HepG2 (cell line): ENCODE results near the gene PTRH2. TPM values are rescaled to one million over a fixed set of nuclear protein-coding genes. Genes with fewer than 3 reads are reported as not detected.

ENCODE experiments used
- CREB1 ChIP-seq, 2 experiments: fragments of 450-650 bp in 1 of 2; IDR thresholded peaks; 2 replicates each; pipeline ENCODE4 v1.6.1; 2016 to 2017; ENCODE audit warnings: control low read depth in 1 of 2, mild to moderate bottlenecking in 1 of 2, missing compliant biosample characterization in 1 of 2, missing genetic modification characterization in 1 of 2
- DPF2 ChIP-seq: sonication (generic); formaldehyde crosslinking; IDR thresholded peaks from 2 replicates; pipeline ENCODE4 v1.4.0; 2020; ENCODE audit warnings: mild to moderate bottlenecking, low read depth, missing genetic modification reagents, borderline replicate concordance
- FOXM1 ChIP-seq: sonication (generic); formaldehyde crosslinking; IDR thresholded peaks from 2 replicates; pipeline ENCODE4 v1.5.0; 2020; ENCODE audit warnings: missing genetic modification reagents
- HNRNPH1 ChIP-seq: fragments of 200-400 bp; formaldehyde crosslinking; optimal IDR thresholded peaks from 2 replicates; pipeline ENCODE3; 2017; ENCODE audit warnings: mild to moderate bottlenecking, low read depth, low read length
- MIER3 ChIP-seq: IDR thresholded peaks from 2 replicates; pipeline ENCODE4 v1.6.1; 2016; ENCODE audit warnings: missing compliant biosample characterization, borderline replicate concordance
- RAD21 ChIP-seq: fragments of 450-650 bp; formaldehyde crosslinking; IDR thresholded peaks from 2 replicates; pipeline ENCODE4 v1.5.0; 2020; ENCODE audit warnings: mild to moderate bottlenecking
- SNAPC4 ChIP-seq: sonication (generic); formaldehyde crosslinking; IDR thresholded peaks from 2 replicates; pipeline ENCODE4 v1.4.0; 2020; ENCODE audit warnings: mild to moderate bottlenecking, missing genetic modification reagents
- SP5 ChIP-seq: IDR thresholded peaks from 2 replicates; pipeline ENCODE4 v1.6.1; 2016; ENCODE audit warnings: low read depth, borderline replicate concordance
- ZBTB46 ChIP-seq: sonication (generic); formaldehyde crosslinking; IDR thresholded peaks from 2 replicates; pipeline ENCODE4 v1.4.0; 2020; ENCODE audit warnings: mild to moderate bottlenecking, missing genetic modification reagents, borderline replicate concordance
- ZNF557 ChIP-seq: sonication (generic); formaldehyde crosslinking; IDR thresholded peaks from 2 replicates; pipeline ENCODE4 v1.4.0; 2020; ENCODE audit warnings: missing genetic modification reagents
- ZNF773 ChIP-seq: sonication (generic); formaldehyde crosslinking; IDR thresholded peaks from 2 replicates; pipeline ENCODE4 v1.4.0; 2020; ENCODE audit warnings: missing genetic modification reagents, borderline replicate concordance
- polyA plus RNA-seq, 8 experiments: library from polyadenylated mRNA; depleted of rRNA in 3 of 8; stranded (reverse) in 7 of 8; unstranded in 1 of 8; fragments of >200 nt; fragmentation: Illumina TruSeq in 4 of 8; extraction: Trizol in 4 of 8; gene quantifications; 2 replicates each; pipeline versions ENCODE4 v1.2.1 to v1.2.3, GENCODE V29; 2011 to 2016; ENCODE audit warnings: low read depth in 4 of 8, missing spikeins in 1 of 8, mixed read lengths in 1 of 8; ENCODE audit not compliant: insufficient read depth in 1 of 8
- total RNA-seq, 5 experiments: library from RNA; depleted of rRNA; stranded (reverse); fragments of >200 nt; fragmentation: Illumina TruSeq; extraction: Trizol; gene quantifications; 2 replicates each; pipeline ENCODE4 v1.2.3, GENCODE V29; 2016; ENCODE audit warnings: low read depth in 1 of 5
- TF ChIP-seq, protein P1 (sequence below): sonication (generic); formaldehyde crosslinking; IDR thresholded peaks from 2 replicates; pipeline ENCODE4 v1.4.0; 2020; ENCODE audit warnings: mild to moderate bottlenecking, low read depth, missing genetic modification reagents

Gene PTRH2
- total and polyA plus RNA-seq, 2 of the 13 experiments (the other 11 are each of a cell fraction or from before 2014, with no cell fraction given), result 67.7 to 83.3 TPM

DNA sequence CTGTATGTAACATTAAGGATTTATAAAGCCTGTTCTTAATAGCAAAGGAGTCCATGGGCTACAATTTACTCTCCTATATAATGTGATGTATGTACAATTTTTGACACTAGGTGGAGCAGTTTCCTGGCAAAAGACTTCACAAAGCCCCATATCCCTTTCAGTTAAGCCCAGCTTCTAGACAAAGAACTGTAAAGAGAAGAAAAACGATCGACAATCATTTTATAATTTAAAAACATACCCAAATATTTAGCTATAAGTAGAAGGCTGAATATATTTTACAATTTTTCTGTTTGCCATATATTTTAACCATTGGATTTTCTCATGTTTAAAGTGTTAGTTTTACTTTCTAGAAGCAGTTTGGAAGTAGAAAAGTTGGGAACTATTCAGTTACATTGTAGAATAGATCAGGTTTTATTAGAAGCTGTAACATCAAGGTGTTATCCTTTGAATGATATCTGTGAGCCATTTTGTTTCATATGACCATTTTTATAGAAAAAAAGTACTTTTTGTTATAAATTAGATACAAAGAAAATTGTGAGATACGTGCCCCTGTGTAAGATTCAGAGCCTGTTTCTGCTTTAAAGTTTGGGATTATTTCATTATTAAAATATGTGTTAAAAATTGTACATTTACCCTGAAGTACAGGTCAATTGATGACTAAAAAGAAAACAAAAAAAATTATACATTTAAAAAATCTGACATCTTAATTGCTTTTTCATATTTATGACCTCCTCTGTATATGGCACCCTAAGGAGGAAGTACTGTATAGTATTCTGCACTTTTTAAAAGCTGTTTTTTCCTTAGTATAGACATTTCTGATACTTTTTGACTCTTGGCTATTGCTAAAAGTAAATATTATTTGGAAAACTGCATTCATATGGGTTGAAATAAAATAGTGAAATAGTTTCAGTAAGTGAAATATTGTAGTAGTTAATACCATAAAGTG, 46.6 kb upstream of the PTRH2 start (continued):
- TF ChIP-seq, protein P1, sequence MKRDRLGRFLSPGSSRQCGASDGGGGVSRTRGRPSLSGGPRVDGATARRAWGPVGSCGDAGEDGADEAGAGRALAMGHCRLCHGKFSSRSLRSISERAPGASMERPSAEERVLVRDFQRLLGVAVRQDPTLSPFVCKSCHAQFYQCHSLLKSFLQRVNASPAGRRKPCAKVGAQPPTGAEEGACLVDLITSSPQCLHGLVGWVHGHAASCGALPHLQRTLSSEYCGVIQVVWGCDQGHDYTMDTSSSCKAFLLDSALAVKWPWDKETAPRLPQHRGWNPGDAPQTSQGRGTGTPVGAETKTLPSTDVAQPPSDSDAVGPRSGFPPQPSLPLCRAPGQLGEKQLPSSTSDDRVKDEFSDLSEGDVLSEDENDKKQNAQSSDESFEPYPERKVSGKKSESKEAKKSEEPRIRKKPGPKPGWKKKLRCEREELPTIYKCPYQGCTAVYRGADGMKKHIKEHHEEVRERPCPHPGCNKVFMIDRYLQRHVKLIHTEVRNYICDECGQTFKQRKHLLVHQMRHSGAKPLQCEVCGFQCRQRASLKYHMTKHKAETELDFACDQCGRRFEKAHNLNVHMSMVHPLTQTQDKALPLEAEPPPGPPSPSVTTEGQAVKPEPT (CRISPR knock-in tag), result no peak
- TF ChIP-seq RAD21 (CRISPR knock-in tag) (peak; percentile 86), FOXM1 (CRISPR knock-in tag) (no peak), HNRNPH1 (no peak), ZNF557 (CRISPR knock-in tag) (no peak), SNAPC4 (CRISPR knock-in tag) (no peak), CREB1 (IDR thresholded peaks at IDR 0.05) (no peak), CREB1 (CRISPR knock-in tag; IDR thresholded peaks at IDR 0.05) (no peak), DPF2 (CRISPR knock-in tag) (no peak), ZNF773 (CRISPR knock-in tag) (no peak), ZBTB46 (CRISPR knock-in tag) (no peak), SP5 (CRISPR knock-in tag) (no peak), MIER3 (peak; percentile 66; the same call in 1 of the 2 replicates)
- TF ChIP-seq, all 625 proteins: peak for 25
